Loucy (cell line): ENCODE results near the gene C5orf47.

ENCODE experiments used
- H2AFZ ChIP-seq: fragments of 200-600 bp; sonication (generic); 2 replicates; pipeline ENCODE4 v1.6.0; 2016; ENCODE audit warnings: antibody characterized with exemption, mild to moderate bottlenecking, low read length, moderate library complexity
- H3F3A ChIP-seq: fragments of 200-600 bp; 2 replicates; pipeline ENCODE4 v1.6.0; 2016; ENCODE audit warnings: antibody characterized with exemption, low read depth, mild to moderate bottlenecking
- H3K27me3 ChIP-seq: fragments of 200-600 bp; sonication (generic); 2 replicates; pipeline ENCODE4 v1.6.1; 2014; ENCODE audit warnings: low read length, mild to moderate bottlenecking; ENCODE audit not compliant: insufficient read depth, poor library complexity, severe bottlenecking
- H3K36me3 ChIP-seq: fragments of 200-600 bp; sonication (generic); 2 replicates; pipeline ENCODE4 v1.6.1; 2016; ENCODE audit warnings: low read length; ENCODE audit not compliant: insufficient read depth
- H3K4me1 ChIP-seq: fragments of 200-600 bp; sonication (generic); 2 replicates; pipeline ENCODE4 v1.5.1; 2014; ENCODE audit warnings: low read length, mild to moderate bottlenecking; ENCODE audit not compliant: insufficient read depth, poor library complexity, severe bottlenecking
- H3K4me2 ChIP-seq: fragments of 200-600 bp; sonication (generic); 2 replicates; pipeline ENCODE4 v1.6.0; 2014; ENCODE audit warnings: antibody characterized with exemption, low read length, low read depth, mild to moderate bottlenecking; ENCODE audit not compliant: poor library complexity, severe bottlenecking
- H3K4me3 ChIP-seq: fragments of 200-600 bp; sonication (generic); 2 replicates; pipeline ENCODE4 v1.5.1; 2014; ENCODE audit warnings: low read length, mild to moderate bottlenecking, mixed read lengths; ENCODE audit not compliant: poor library complexity, severe bottlenecking
- H3K79me2 ChIP-seq: fragments of 200-600 bp; sonication (generic); 2 replicates; pipeline ENCODE4 v1.6.1; 2014; ENCODE audit warnings: low read length; ENCODE audit not compliant: insufficient read depth
- H3K9ac ChIP-seq: fragments of 200-600 bp; sonication (generic); 2 replicates; pipeline ENCODE4 v1.6.0; 2014; ENCODE audit warnings: mild to moderate bottlenecking, low read depth, low read length, moderate library complexity; ENCODE audit not compliant: poor library complexity, severe bottlenecking
- H3K9me2 ChIP-seq: fragments of 200-600 bp; sonication (generic); replicated peaks from 2 replicates; pipeline ENCODE4 v1.6.1; 2016; ENCODE audit warnings: low read depth, low read length, mixed read lengths
- H3K9me3 ChIP-seq: fragments of 200-600 bp; sonication (generic); 2 replicates; pipeline ENCODE4 v1.6.1; 2014; ENCODE audit warnings: mild to moderate bottlenecking, antibody characterized with exemption, low read length, low read depth; ENCODE audit not compliant: insufficient read depth
- H4K20me1 ChIP-seq: fragments of 200-600 bp; sonication (generic); 2 replicates; pipeline ENCODE4 v1.6.0; 2014; ENCODE audit warnings: antibody characterized with exemption, low read length, mild to moderate bottlenecking; ENCODE audit not compliant: insufficient read depth, poor library complexity, severe bottlenecking
- CTCF ChIP-seq: fragments of 200-600 bp; sonication (generic); conservative IDR thresholded peaks from 2 replicates; pipeline ENCODE4 v1.5.1; 2014; ENCODE audit warnings: mild to moderate bottlenecking, antibody characterized with exemption, low read length
- EZH2phosphoT487 ChIP-seq: fragments of 200-600 bp; IDR thresholded peaks from 2 replicates; pipeline ENCODE4 v1.6.1; 2018; ENCODE audit warnings: antibody characterized with exemption, mild to moderate bottlenecking, moderate library complexity, borderline replicate concordance

The C5orf47 gene

GRCh38 chr5:174000076-174000475 lies 11.1 kb downstream of the C5orf47 start:
- H3K4me1 ChIP-seq: no peaks in the 10 kb centered on the region
- no peak overlapping the region for H3K4me2 ChIP-seq
- no peaks in the 10 kb centered on the region for H3K27me3 ChIP-seq
- TF ChIP-seq CTCF (no peak), EZH2phosphoT487 (no peak)
- H3K79me2 ChIP-seq: no peaks in the 10 kb centered on the region
- H3K4me3 ChIP-seq: no peak overlapping the region
- no peaks in the 10 kb centered on the region for H3F3A ChIP-seq
- no peaks in the 10 kb centered on the region for H3K36me3 ChIP-seq
- H4K20me1 ChIP-seq: no peaks in the 10 kb centered on the region
- H3K9me2 ChIP-seq: no peaks in the 10 kb centered on the region
- no peak overlapping the region for H2AFZ ChIP-seq
- no peak overlapping the region for H3K9ac ChIP-seq
- no peaks in the 10 kb centered on the region for H3K9me3 ChIP-seq

DNA sequence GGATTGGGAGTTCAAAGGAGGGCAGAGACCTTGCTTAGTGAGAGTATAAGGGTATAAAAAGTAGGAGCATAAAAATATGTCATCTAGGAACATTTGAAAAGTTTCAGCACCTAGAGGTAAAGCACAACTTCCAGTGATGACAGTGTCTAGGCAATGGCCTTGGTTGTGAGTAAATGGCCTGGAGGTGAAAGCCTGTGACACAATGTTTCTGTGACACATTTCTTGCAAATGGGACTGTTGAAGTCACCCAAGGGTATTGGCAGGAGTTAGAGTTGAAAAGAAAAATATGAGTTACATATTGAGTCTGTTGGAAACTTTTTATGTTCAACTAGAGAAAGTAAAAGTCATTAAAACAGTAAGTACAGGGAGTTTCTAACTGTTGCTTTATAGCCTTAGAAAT lies 14.8 kb downstream of the C5orf47 start:
- H3K27me3 ChIP-seq: no peaks in the 10 kb centered on the region
- no peak overlapping the region for H3K4me3 ChIP-seq
- H3K4me1 ChIP-seq: no peaks in the 10 kb centered on the region
- H3F3A ChIP-seq: no peaks in the 10 kb centered on the region
- no peaks in the 10 kb centered on the region for H3K36me3 ChIP-seq
- no peaks in the 10 kb centered on the region for H3K79me2 ChIP-seq
- H2AFZ ChIP-seq: no peak overlapping the region
- no peak overlapping the region for H3K9ac ChIP-seq
- TF ChIP-seq EZH2phosphoT487 (no peak), CTCF (no peak)
- no peaks in the 10 kb centered on the region for H3K9me3 ChIP-seq
- H4K20me1 ChIP-seq: no peaks in the 10 kb centered on the region
- no peaks in the 10 kb centered on the region for H3K9me2 ChIP-seq
- no peak overlapping the region for H3K4me2 ChIP-seq

- TF ChIP-seq CTCF (no peak), EZH2phosphoT487 (no peak)
- no peaks in the 10 kb centered on the region for H4K20me1 ChIP-seq
- H3K9me2 ChIP-seq: no peaks in the 10 kb centered on the region
- no peaks in the 10 kb centered on the region for H3K9me3 ChIP-seq
- no peak overlapping the region for H3K4me2 ChIP-seq
- no peaks in the 10 kb centered on the region for H3K79me2 ChIP-seq
- no peak overlapping the region for H2AFZ ChIP-seq
- H3K4me1 ChIP-seq: no peaks in the 10 kb centered on the region
- no peaks in the 10 kb centered on the region for H3K27me3 ChIP-seq
- no peaks in the 10 kb centered on the region for H3K36me3 ChIP-seq
- H3K9ac ChIP-seq: no peak overlapping the region
- H3K4me3 ChIP-seq: no peak overlapping the region
- H3F3A ChIP-seq: no peaks in the 10 kb centered on the region
These were observed 20.0 kb downstream of the C5orf47 start for GRCh38 chr5:174008922-174009321.
